Breast epithelium (tissue), 4 donors: ENCODE measurements around the gene CCK. TPM values are rescaled to one million over a fixed set of nuclear protein-coding genes. Genes with fewer than 3 reads are reported as not detected.

Source experiments
- DNase-seq, 2 donors: peaks; one replicate each; pipeline ENCODE4 v3.0.0-alpha.2; 2019; ENCODE audit warnings: low spot score in 2 of 2
- H3K27ac ChIP-seq, 2 donors: fragments of 200-600 bp; sonication (generic) in 1 of 2; one replicate each; pipeline ENCODE4 v1.5.1; 2016 to 2019; ENCODE audit warnings: mild to moderate bottlenecking in 1 of 2
- H3K27me3 ChIP-seq, 2 donors: fragments of 200-600 bp; sonication (generic) in 1 of 2; one replicate each; pipeline versions ENCODE4 v1.5.1 to v1.6.0; 2017 to 2019; ENCODE audit warnings: control low read depth in 1 of 2, mild to moderate bottlenecking in 1 of 2
- H3K36me3 ChIP-seq: fragments of 200-600 bp; one replicate; pipeline ENCODE4 v1.5.1; 2019
- H3K4me1 ChIP-seq, 2 donors: fragments of 200-600 bp; sonication (generic); one replicate each; pipeline ENCODE4 v1.5.1; 2016 to 2019; ENCODE audit warnings: control low read depth in 1 of 2
- H3K4me3 ChIP-seq, 3 donors: fragments of 200-600 bp; sonication (generic); 1 replicate in 2 of 3; 2 replicates in 1 of 3; pipeline ENCODE4 v1.5.1; 2016 to 2019; ENCODE audit warnings: mild to moderate bottlenecking in 3 of 3, moderate library complexity in 2 of 3
- H3K9me3 ChIP-seq, 2 donors: fragments of 200-600 bp; sonication (generic) in 1 of 2; one replicate each; pipeline ENCODE4 v1.5.1; 2016 to 2019; ENCODE audit warnings: control low read depth in 1 of 2
- CTCF ChIP-seq, 3 donors: fragments of 450-650 bp; IDR thresholded peaks; one replicate each; pipeline ENCODE4 v1.5.1; 2016 to 2017; ENCODE audit warnings: antibody characterized with exemption in 3 of 3, mild to moderate bottlenecking in 3 of 3, moderate library complexity in 3 of 3
- POLR2A ChIP-seq: fragments of 450-650 bp; IDR thresholded peaks from one replicate; pipeline ENCODE4 v1.6.1; 2016; ENCODE audit warnings: antibody characterized with exemption, mild to moderate bottlenecking, moderate library complexity
- POLR2AphosphoS5 ChIP-seq, 3 donors: sonication (generic); formaldehyde crosslinking; IDR thresholded peaks; one replicate each; pipeline ENCODE4 v1.6.1; 2017; ENCODE audit warnings: antibody characterized with exemption in 3 of 3
- intact Hi-C: fragments of 100-400 bp; cut with DNase I; formaldehyde crosslinking; loops from one replicate; pipeline ENCODE4 v1.15.1; 2023; ENCODE audit warnings: low total_unique reads
- total RNA-seq, 3 donors: library from RNA; depleted of rRNA; stranded (reverse); fragments of >200 nt; gene quantifications; one replicate each; pipeline ENCODE4 v1.1.0, GENCODE V29; 2016

CCK gene
- total RNA-seq, 3 donors from 2014 or later = not detected

GRCh38 chr3:42222942-42223693 is 42.9 kb downstream of the CCK start:
- H3K4me3 ChIP-seq = no peak overlapping the region
- no peaks in the 10 kb centered on the region for H3K9me3 ChIP-seq
- H3K4me1 ChIP-seq = no peaks in the 10 kb centered on the region
- intact Hi-C loops = no loop called here
- TF ChIP-seq CTCF (IDR thresholded peaks at IDR 0.05) (no peak), POLR2AphosphoS5 (IDR thresholded peaks at IDR 0.05) (no peak), POLR2A (no peak)
- no peaks in the 10 kb centered on the region for H3K36me3 ChIP-seq
- DNase-seq = no peak
- no peak overlapping the region for H3K27ac ChIP-seq
- H3K27me3 ChIP-seq = no peaks in the 10 kb centered on the region

- no peak overlapping the region for H3K4me3 ChIP-seq
- no peak for DNase-seq
- H3K36me3 ChIP-seq = no peaks in the 10 kb centered on the region
- intact Hi-C loops = no loop called here
- TF ChIP-seq CTCF (IDR thresholded peaks at IDR 0.05) (no peak), POLR2AphosphoS5 (IDR thresholded peaks at IDR 0.05) (no peak), POLR2A (no peak)
- H3K27ac ChIP-seq = peak overlapping the region; percentile 21 to 61
- H3K4me1 ChIP-seq = no peaks in the 10 kb centered on the region
- H3K9me3 ChIP-seq = no peaks in the 10 kb centered on the region
- no peaks in the 10 kb centered on the region for H3K27me3 ChIP-seq
Measured at GRCh38 chr3:42220436-42221121, 45.4 kb downstream of the CCK start.

GRCh38 chr3:42216931-42217333 is 49.1 kb downstream of the CCK start:
- no peak overlapping the region for H3K27ac ChIP-seq
- TF ChIP-seq POLR2AphosphoS5 (IDR thresholded peaks at IDR 0.05) (no peak), CTCF (IDR thresholded peaks at IDR 0.05) (no peak), POLR2A (no peak)
- no peaks in the 10 kb centered on the region for H3K9me3 ChIP-seq
- no peak for DNase-seq
- no peaks in the 10 kb centered on the region for H3K36me3 ChIP-seq
- H3K4me1 ChIP-seq = no peaks in the 10 kb centered on the region
- no peak overlapping the region for H3K4me3 ChIP-seq
- H3K27me3 ChIP-seq = no peaks in the 10 kb centered on the region
- intact Hi-C loops = loop anchor here (10.0 kb wide), 1 partner anchor 668 kb away; no protein-coding TSS in a partner anchor

DNA sequence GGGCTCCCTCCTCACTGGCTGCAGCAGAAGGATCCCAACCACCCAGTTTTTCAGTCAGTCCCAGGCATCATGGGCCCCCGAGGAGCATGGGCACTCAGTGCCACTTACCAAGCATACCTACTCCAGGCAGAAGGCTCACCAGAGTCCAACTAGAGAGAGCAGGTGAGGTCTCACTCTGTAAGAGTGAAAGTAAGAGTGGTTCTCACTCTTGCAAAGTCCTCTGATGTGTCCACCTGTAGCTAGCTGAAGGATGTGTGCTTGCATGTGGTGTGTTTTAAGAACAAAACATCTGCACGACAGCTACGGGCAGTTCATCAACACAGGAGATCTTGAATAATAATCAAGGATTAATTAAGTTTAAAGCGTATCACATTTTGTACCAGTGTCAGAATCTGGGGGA is 49.7 kb downstream of the CCK start:
- no peaks in the 10 kb centered on the region for H3K36me3 ChIP-seq
- no peaks in the 10 kb centered on the region for H3K4me1 ChIP-seq
- no peaks in the 10 kb centered on the region for H3K9me3 ChIP-seq
- no peaks in the 10 kb centered on the region for H3K27me3 ChIP-seq
- intact Hi-C loops = loop anchor here (10.0 kb wide), 1 partner anchor 668 kb away; no protein-coding TSS in a partner anchor
- TF ChIP-seq POLR2AphosphoS5 (IDR thresholded peaks at IDR 0.05) (no peak), POLR2A (no peak), CTCF (IDR thresholded peaks at IDR 0.05) (no peak)
- no peak overlapping the region for H3K27ac ChIP-seq
- no peak for DNase-seq
- H3K4me3 ChIP-seq = no peak overlapping the region
